GM19324 (cell line): ENCODE measurements around the gene IL13.

Experiments used
- ATAC-seq: cut with Tn5 transposase; IDR thresholded peaks from one replicate; pipeline ENCODE4 v1.9.1; 2021; ENCODE audit warnings: mild to moderate bottlenecking, moderate library complexity; ENCODE audit not compliant: unreplicated experiment, low FRiP score

IL13 gene

GRCh38 chr5:132669455-132669820, 11.5 kb downstream of the IL13 start:
- ATAC-seq, result no peak

DNA sequence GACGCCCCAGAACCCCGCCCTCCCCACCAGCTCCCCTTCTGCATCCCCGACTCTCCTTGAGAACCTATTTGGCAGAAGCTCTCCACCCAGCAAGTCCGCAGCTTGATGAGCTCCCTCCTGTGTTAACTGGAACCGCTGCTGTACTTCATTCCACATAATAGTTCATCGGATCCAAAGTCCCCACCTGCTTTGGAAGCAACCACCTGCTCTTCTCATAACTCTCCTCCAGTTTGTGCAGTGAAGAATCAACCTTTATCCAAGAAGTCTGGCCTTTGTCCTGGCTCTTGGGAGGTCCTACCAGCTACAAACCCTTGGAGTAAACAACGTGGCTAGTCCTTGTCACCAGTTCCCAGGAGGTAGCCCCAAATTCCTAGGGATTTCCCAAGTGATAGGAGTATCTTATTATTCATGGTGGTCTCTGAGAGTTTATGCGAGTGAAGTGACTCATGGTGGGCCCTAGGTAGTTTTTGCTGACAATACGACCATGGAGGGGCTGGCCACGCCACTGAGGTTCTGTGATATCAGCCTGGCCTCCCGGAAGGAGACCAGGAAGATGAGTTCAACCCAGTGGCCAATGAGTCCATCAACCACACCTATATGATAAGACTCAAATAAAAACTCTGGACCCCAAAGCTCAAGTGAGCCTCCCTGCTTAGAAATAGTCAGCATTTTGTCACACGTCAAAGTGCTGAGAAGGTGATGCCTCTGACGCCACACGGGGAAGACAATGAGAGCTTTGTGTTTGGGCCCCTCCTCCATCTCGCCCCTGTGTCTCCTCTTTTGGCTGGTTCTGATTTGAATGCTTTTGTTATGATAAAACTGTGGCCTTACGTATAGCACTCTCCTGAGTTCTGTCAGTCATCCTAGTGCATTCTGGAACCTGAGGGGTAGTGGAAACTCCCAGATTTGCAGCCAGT, 12.3 kb downstream of the IL13 start:
- no peak for ATAC-seq

DNA sequence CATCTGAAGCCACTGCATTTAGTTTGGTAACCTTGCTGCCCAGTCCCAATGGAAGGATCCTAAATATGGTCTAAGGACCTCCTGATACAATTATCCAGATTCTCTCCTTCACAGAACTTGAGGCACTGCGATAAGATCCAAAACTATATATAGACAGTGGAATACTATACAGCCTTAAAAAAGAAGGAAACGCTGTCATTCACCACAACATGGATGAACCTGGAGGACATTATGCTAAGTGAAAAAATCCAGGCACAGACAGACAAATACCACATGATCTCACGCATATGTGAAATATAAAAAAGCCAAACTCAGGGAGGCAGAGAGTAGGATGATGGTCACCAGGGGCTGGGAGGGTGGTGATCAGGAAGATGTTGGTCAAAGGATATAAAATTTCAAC, 13.0 kb downstream of the IL13 start:
- ATAC-seq, result no peak

GRCh38 chr5:132673488-132673887, 15.5 kb downstream of the IL13 start:
- no peak for ATAC-seq

DNA sequence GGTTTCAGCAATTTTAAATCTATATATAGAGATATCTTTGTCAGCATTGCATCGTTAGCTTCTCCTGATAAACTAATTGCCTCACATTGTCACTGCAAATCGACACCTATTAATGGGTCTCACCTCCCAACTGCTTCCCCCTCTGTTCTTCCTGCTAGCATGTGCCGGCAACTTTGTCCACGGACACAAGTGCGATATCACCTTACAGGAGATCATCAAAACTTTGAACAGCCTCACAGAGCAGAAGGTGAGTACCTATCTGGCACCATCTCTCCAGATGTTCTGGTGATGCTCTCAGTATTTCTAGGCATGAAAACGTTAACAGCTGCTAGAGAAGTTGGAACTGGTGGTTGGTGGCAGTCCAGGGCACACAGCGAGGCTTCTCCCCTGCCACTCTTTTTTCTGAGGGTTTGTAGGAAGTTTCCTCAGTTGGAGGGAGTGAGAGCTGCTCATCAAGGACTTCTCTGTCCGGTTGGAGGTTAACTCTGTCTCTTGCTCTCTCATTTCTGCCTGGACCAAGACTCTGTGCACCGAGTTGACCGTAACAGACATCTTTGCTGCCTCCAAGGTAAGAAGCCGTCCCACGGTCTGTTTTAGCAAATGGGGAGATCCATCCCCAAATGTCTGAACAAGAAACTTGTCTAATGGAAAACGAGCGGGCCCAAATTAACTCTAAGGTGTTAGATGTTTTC, 16.1 kb downstream of the IL13 start, which contains the start of gene IL4:
Gene IL4, plus strand, starts transcription at position 51 of the 692 bp plus-strand sequence. Its CDS starts 62 bp downstream, at position 113.
- ATAC-seq, result peak; percentile 20

DNA sequence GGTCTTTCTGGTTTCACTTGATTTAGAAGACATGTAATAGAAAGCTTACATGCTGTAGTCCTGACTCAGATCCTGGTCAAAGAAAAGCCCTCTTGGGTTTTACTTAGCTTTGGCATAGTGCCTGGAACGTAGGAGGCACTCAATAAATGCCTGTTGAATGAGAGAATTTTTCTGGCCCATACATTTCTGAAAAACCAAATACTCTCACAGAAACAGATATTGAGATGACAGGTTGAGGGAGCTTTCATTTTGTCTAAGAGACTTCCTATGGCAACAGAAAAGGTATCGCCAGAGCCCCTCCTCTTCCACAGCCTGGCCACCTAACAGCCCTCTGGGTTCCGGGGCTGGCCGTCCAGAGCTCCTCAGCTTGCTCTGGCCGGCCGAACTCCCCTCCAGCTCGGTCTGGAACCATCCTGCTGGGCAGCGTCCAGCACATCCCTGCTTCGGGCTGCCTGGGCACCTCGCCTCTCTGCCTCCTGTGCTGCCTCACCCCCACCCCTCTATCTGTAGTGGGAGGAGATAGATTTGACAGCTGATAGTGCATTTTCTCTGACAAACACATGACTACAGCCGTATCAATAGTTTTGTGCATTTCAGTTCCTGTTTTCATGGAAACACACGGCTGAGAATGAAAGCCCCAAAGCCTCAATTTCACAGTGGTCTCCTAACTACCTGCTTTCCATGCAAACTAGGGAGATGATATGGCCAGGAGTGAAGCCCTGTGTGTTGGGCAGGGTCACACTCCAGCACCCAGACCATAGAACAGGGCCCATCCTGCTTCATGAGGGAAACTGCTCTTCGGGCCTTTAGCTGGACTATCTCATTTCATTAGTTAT, 16.9 kb downstream of the IL13 start:
- peak; percentile 75 for ATAC-seq

DNA sequence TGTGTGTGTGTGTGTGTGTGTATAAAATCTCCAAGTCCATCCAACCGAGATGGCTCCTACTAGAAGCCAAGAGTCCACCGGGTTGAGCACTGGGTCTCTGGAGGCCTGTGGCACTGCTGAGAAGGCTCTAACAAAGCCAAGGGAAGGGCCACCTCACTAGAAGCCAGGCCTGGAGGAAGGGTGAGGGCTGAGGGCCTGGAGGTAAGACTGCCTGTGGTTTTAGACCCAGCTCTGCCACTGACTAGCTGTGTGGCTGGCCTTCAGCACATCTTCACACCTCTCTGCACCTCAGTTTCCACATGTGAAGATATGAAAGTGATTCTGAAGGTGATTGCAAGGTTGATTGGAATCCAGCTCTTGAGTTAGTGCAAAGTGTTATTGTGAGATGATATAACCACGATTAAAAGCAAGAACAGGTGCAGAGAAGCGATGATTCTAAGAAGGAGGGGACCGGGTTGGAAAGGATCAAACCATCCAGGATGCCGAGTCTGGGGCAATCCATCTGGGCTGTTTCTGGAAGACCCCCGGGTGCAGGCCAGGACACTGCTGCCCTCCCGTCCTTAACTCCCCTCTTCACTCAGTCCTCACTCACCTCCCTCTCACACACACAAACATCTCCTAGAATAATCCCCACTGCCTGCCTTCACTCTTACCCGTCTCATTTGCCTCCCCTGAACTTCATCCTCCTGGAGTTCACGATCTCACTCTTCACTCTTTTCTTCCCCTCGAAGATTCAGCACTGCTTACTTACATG, 18.1 kb downstream of the IL13 start:
- ATAC-seq, result no peak

DNA sequence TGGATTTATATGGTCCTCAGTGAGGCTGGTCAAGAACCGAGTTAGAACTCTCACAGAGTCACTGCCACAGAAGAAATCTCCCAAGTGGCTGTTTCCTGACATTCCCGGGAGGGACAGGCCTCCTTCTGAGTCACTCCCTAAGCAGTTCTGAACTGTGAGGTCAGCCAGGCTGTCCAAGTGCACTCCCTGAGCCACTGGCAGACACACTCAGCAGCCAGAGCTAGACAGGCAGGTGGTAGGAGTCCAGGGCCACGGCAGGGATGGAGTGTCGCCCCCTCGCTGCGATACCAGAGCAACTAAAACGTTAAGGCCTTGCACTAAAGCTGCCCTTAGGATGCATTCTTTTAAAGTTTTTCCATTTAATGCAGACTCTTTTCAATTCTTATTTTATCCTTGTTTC, 19.2 kb downstream of the IL13 start:
- ATAC-seq, result no peak

DNA sequence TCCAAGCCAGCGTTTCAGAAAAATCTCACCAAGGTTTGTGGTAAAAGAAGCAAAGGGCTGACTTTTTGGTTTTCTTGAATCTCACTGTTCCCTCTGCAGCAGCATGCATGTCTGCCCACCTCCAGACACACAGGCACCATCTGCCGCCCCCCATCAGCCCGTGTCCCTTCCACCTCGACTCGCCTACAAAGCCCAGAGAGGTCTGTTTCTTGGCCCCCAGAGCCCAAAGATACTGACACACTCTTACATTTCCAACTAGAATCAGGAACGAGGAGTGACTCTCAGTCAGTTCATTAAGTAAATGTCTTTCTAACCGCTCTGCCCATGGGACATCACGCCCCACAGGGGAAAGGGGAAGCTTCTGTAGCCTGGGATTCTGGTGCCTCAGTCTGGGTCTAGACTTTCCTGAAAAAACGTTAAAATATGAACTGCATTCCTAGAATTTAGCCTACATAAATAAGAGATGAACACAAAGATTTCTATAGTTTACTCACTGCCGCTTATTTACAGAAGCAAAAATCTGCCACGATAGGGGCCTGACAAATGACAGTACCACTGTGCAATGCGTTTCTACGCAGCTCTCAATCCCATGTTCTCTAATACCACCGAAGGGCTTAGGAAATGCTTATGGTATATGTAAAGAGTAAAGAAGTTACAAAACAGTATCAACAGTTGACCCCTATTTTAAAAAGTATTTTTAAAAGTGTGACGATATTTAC, 19.9 kb downstream of the IL13 start:
- ATAC-seq, result no peak

- no peak for ATAC-seq
Observed at GRCh38 chr5:132678735-132679134, 20.8 kb downstream of the IL13 start.

- ATAC-seq, result no peak
Observed at GRCh38 chr5:132679166-132679565, 21.2 kb downstream of the IL13 start.

- no peak for ATAC-seq
Observed at GRCh38 chr5:132679717-132680380, 21.9 kb downstream of the IL13 start.

GRCh38 chr5:132680780-132681475, 23.0 kb downstream of the IL13 start:
- no peak for ATAC-seq

DNA sequence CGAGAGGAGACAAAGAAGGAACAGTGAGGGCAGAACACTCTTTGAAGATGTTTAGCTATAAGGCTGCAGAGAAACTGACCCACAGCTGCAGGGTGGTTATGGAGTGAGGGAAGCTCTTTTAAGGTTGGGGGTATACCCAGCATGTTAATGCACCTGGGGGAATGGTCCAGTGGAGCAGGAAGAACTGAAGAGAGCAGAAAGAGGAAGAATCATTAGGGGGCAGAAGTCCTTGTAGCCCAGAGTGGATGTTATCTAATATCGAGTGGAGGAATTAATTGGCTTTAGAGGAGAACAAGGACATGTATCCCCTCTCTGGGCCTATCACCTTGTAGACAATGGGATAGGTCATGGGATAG, 23.5 kb downstream of the IL13 start:
- ATAC-seq, result no peak

DNA sequence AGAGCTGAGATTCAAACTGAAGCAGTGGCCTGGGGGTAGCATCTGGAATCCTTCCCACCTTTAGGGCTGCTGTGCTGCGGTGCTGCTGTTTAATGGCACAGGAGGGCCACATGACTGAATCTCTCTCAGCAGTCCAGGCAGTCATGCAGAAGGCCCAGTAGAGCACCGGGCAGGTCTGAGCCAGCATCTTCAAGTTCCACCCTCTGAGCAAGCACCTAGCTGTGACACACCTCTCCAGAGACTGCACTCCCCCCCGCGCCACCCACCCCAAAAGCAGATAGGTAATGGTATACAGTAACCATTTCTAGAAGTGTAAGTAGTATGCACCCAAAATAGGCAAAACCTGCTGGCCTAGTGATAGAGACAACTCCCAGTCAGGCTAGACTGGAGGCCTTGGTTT, 24.0 kb downstream of the IL13 start:
- ATAC-seq, result no peak

DNA sequence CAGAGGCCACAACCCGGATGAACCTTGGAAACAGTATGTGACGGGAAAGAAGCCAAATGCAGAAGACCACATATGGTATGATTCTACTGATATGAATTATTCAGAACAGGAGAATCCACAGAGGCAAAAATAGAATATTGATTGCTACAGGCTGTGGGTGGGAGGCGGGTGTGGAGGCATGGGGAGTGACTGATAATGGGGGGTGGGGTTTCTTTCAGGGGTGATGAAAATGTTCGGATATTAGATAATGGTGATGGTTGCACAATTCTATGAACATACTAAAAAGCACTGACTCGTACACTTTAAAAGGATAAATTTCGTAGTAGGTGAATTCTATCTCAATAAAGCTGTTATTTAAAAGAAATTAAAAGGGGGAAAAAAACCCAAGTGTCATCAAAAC, 26.5 kb downstream of the IL13 start:
- ATAC-seq, result no peak

DNA sequence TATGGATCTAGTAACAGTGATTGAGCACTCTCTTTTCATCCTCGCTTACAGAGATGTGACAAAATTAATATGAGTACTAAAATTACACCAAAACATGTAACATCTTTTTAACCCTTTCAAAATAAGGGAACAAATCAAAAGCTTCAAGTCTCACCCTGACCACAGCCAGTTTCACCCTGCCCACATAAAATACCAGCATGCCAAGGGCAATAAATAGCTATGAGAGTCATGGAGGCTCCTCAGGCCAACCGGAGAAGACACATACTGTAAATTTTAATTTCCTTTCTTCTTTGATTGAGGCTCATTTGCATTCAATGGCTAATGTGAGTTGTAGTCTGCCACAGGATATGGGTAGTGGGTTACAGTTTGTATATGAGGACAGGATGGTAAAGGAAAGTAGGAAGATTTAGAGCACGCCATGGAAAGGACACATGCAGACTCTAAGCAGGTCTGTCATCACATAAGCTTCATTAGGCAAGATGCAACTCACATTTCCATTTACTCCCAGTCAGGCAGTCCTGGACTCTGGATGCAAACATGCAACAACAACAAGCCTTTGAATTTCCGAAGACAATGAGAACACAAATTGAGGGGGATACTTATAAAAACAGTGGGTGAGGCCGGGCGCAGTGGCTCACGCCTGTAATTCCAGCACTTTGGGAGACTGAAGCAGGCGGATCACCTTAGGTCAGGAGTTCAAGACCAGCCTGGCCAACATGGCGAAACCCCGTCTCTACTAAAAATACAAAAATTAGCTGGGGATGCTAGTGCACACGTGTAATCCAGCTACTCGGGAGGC, 27.1 kb downstream of the IL13 start:
- no peak for ATAC-seq

- ATAC-seq, result no peak
Observed at GRCh38 chr5:132686193-132686592, 28.2 kb downstream of the IL13 start.
